Adipocyte (in vitro differentiated cells): ENCODE measurements around the gene ANKS3.
"Not testable (repeated sequence)": the region's sequence is repeated elsewhere in the genome, so short reads cannot be mapped to it uniquely, and the experiment has no call there.

Source experiments
- DNase-seq: peaks from one replicate; pipeline ENCODE4 v3.0.0-alpha.2; 2015; ENCODE audit warnings: low read depth
- H3K27me3 ChIP-seq: replicated peaks from 2 replicates; pipeline ENCODE4 v1.7.0; 2013; ENCODE audit warnings: mild to moderate bottlenecking, low read length, moderate library complexity; ENCODE audit not compliant: control insufficient read depth, insufficient read depth
- H3K36me3 ChIP-seq: 2 replicates; pipeline ENCODE4 v1.7.0; 2013; ENCODE audit warnings: low read length, mild to moderate bottlenecking, moderate library complexity; ENCODE audit not compliant: control insufficient read depth, insufficient read depth, severe bottlenecking
- H3K4me1 ChIP-seq: 2 replicates; pipeline ENCODE4 v1.7.0; 2013; ENCODE audit warnings: mild to moderate bottlenecking, low read length, moderate library complexity; ENCODE audit not compliant: control insufficient read depth, insufficient read depth
- H3K4me3 ChIP-seq: 2 replicates; pipeline ENCODE4 v1.7.0; 2013; ENCODE audit warnings: mild to moderate bottlenecking, low read length, moderate library complexity
- H3K9ac ChIP-seq: 2 replicates; pipeline ENCODE4 v1.7.0; 2013; ENCODE audit warnings: mild to moderate bottlenecking, low read length, moderate library complexity
- H3K9me3 ChIP-seq: 2 replicates; pipeline ENCODE4 v1.7.0; 2013; ENCODE audit warnings: mild to moderate bottlenecking, low read length, moderate library complexity; ENCODE audit not compliant: control insufficient read depth

The ANKS3 gene

DNA sequence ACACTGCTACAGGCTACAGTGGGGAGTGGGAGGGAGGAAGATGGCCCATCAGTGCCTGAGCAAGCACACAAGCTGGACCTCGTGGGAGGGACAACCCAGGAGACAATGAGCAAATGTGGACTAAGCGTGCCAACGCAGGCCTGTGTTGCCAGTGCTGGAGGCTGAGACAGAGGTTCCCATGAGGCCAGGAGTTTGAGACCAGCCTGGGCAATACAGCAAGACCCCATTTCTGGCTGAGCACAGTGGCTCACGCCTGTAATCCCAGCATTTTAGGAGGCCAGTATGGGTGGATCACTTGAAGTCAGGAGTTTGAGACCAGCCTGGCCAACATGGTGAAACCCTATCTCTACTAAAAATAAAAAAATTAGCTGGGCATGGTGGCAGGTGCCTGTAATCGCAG, 4.3 kb upstream of the ANKS3 start:
- not testable (repeated sequence) for H3K9ac ChIP-seq, H3K4me1 ChIP-seq, DNase-seq, H3K27me3 ChIP-seq, H3K9me3 ChIP-seq, H3K36me3 ChIP-seq, H3K4me3 ChIP-seq

- Histone ChIP-seq H3K4me1 (peaks cover 5% of the 10 kb centered on the region), H3K36me3 (no peaks in the 10 kb centered on the region), H3K4me3 (no peak overlapping the region), H3K9me3 (no peaks in the 10 kb centered on the region), H3K9ac (no peak overlapping the region), H3K27me3 (peaks cover 4% of the 10 kb centered on the region)
- no peak for DNase-seq
Observed at GRCh38 chr16:4737545-4737944, 3.5 kb upstream of the ANKS3 start.

GRCh38 chr16:4736546-4736945, 2.5 kb upstream of the ANKS3 start:
- H3K9ac ChIP-seq, result no peak overlapping the region
- peaks cover 4% of the 10 kb centered on the region for H3K27me3 ChIP-seq
- no peaks in the 10 kb centered on the region for H3K9me3 ChIP-seq
- peaks cover 5% of the 10 kb centered on the region for H3K4me1 ChIP-seq
- H3K36me3 ChIP-seq, result no peaks in the 10 kb centered on the region
- no peak overlapping the region for H3K4me3 ChIP-seq
- no peak for DNase-seq

- Histone ChIP-seq H3K9ac (peak overlapping the region; percentile 95), H3K27me3 (peaks cover 4% of the 10 kb centered on the region), H3K9me3 (no peaks in the 10 kb centered on the region), H3K4me3 (peak overlapping the region; percentile 99), H3K36me3 (peaks cover 5% of the 10 kb centered on the region), H3K4me1 (peaks cover 5% of the 10 kb centered on the region)
- DNase-seq, result peak; percentile 95
Observed at GRCh38 chr16:4734730-4735535, 862 bp upstream of the ANKS3 start.

- Histone ChIP-seq H3K4me3 (peak overlapping the region; percentile 99), H3K9ac (peak overlapping the region; percentile 95), H3K27me3 (peaks cover 4% of the 10 kb centered on the region), H3K36me3 (peaks cover 15% of the 10 kb centered on the region), H3K9me3 (no peaks in the 10 kb centered on the region), H3K4me1 (peaks cover 5% of the 10 kb centered on the region)
- DNase-seq, result peak; percentile 36
Observed at GRCh38 chr16:4733747-4734062, 366 bp downstream of the ANKS3 start.

GRCh38 chr16:4733211-4733742, 794 bp downstream of the ANKS3 start:
- Histone ChIP-seq H3K36me3 (peaks cover 19% of the 10 kb centered on the region), H3K9me3 (no peaks in the 10 kb centered on the region), H3K9ac (peak overlapping the region; percentile 95), H3K4me3 (peak overlapping the region; percentile 99), H3K4me1 (peaks cover 5% of the 10 kb centered on the region), H3K27me3 (peaks cover 4% of the 10 kb centered on the region)
- peak; percentile 14 for DNase-seq

DNA sequence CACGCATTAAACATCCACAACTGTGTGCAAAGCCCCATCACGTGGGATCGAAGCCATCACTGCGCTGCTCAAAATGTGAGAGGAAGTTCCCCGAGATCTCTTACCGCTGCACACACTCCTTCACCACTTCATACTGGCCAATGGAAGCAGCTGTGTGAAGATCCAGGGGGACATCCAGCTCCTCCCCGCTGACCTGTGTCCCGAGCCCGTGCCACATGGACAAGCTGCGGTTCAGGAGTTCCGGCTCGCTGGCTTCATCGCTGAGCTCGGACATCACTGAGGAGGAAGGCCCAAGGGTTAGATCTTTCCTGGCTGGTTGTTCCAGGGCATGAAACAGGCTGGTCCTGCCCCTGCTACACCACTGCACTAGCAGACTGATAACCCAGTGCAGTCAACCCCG, 4.2 kb downstream of the ANKS3 start:
- no peak for DNase-seq
- Histone ChIP-seq H3K4me1 (no peaks in the 10 kb centered on the region), H3K4me3 (no peak overlapping the region), H3K36me3 (peaks cover 30% of the 10 kb centered on the region), H3K9me3 (no peaks in the 10 kb centered on the region), H3K9ac (no peak overlapping the region), H3K27me3 (no peaks in the 10 kb centered on the region)

DNA sequence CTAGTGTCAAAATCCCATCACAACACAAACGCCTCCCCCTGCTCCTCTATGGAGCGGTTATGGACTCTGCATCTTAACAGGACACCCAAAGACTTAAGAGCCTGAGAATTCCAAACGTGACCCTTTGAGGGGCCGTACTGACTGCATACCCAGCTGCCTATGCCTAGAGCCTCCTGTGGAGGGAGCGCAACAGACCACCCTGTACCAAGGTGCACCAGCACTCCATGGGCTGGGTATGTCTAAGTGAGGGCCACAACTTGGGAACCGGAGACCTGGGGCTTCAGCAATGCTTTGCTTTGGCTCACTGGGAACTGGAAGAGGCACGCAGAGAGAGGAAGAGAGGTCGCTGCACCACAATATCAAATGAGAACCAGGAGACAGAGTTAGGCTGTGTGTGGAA, 5.4 kb downstream of the ANKS3 start:
- no peak for DNase-seq
- Histone ChIP-seq H3K27me3 (no peaks in the 10 kb centered on the region), H3K4me3 (no peak overlapping the region), H3K9me3 (no peaks in the 10 kb centered on the region), H3K9ac (no peak overlapping the region), H3K4me1 (no peaks in the 10 kb centered on the region), H3K36me3 (peaks cover 35% of the 10 kb centered on the region)

DNA sequence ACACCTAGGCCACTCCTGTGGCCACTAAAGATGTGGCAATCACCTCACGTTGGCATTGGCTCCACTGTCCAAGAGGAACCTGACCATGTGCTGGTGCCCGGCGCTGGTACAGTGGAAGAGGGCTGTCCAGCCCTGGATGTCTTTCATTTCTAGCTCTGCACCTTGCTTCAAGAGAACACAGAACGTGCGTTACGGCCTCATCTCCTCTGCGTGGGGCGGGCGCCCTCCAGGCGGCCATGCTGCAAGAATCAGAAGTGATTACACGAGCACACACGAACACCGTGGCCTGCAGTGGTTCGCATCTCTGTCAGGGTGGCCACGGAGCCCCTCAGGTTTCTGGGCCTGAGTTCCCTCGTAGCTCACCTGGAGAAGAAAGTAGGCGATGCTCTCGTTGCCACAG, 7.5 kb downstream of the ANKS3 start:
- Histone ChIP-seq H3K4me1 (no peaks in the 10 kb centered on the region), H3K9me3 (no peaks in the 10 kb centered on the region), H3K4me3 (no peak overlapping the region), H3K9ac (no peak overlapping the region), H3K36me3 (peaks cover 45% of the 10 kb centered on the region), H3K27me3 (no peaks in the 10 kb centered on the region)
- DNase-seq, result no peak

DNA sequence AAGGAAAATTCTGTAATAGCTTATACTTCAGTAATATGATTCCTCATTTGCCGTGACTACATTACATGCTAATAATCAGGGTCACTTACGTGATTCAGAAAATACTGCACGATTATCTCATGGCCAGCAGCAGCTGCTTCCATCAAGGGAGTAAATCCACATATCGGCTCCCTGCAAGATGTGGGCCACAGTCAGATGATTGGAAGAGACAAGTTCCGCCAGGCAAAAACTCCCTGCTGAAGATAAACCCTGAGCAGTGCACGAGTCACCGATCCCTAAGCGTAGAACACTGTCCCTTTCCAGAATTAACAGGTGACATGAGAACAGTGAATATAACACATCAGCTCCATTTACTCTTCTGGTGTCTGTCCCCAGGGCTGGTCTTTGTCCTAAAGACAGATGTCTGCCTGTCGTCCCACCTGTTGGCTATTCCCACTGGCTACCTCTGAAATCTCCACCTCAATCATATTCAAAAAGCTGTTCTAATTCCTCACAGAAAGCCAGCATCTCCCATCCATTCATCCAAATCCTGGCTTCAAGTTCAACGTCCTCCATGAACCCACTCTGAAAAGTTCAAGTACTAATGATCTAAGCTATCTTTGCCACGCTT, 9.3 kb downstream of the ANKS3 start:
- Histone ChIP-seq H3K4me1 (no peaks in the 10 kb centered on the region), H3K9me3 (no peaks in the 10 kb centered on the region), H3K9ac (no peak overlapping the region), H3K4me3 (no peak overlapping the region), H3K36me3 (peaks cover 38% of the 10 kb centered on the region), H3K27me3 (no peaks in the 10 kb centered on the region)
- no peak for DNase-seq

GRCh38 chr16:4723071-4723767, 10.9 kb downstream of the ANKS3 start:
- Histone ChIP-seq H3K36me3 (peaks cover 32% of the 10 kb centered on the region), H3K9me3 (no peaks in the 10 kb centered on the region), H3K9ac (no peak overlapping the region), H3K4me3 (no peak overlapping the region), H3K4me1 (no peaks in the 10 kb centered on the region), H3K27me3 (no peaks in the 10 kb centered on the region)
- no peak for DNase-seq
